Hematopoietic multipotent progenitor cell treated with erythropoietin and hydrocortisone succinate and interleukin-3 and kit ligand, for 15 days (in vitro differentiated cells): ENCODE results near the gene TBC1D22A.
"Not testable (repeated sequence)": the region's sequence is repeated elsewhere in the genome, so short reads cannot be mapped to it uniquely, and the experiment has no call there.

Experiments used
- DNase-seq: peaks from one replicate; pipeline ENCODE4 v3.0.0-alpha.2; 2015; ENCODE audit warnings: low spot score

The TBC1D22A gene

DNA sequence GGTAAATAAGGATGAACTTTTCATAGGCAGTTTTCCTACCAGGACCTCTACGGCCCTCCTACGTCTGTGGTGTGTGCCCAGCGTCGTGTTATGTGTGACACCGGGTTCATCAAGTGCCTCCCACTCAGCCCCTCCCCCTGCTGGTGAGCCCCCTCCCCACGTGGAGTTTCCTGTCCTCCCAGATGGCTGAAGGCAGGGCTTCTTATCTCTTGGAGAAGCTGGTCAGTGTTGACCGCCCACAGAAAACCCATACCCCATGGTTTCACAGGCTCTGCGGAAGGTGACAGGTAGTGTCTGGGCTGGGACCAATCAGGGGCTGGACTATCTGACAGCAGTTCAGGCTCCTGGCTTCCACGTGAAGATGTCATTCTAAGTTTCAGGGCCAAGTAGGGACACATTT lies 393.5 kb downstream of the TBC1D22A start:
- no peak for DNase-seq

- DNase-seq, result no peak
Measured at GRCh38 chr22:47156352-47157092, 394.1 kb downstream of the TBC1D22A start.

GRCh38 chr22:47157093-47157420 lies 394.6 kb downstream of the TBC1D22A start:
- no peak for DNase-seq

DNA sequence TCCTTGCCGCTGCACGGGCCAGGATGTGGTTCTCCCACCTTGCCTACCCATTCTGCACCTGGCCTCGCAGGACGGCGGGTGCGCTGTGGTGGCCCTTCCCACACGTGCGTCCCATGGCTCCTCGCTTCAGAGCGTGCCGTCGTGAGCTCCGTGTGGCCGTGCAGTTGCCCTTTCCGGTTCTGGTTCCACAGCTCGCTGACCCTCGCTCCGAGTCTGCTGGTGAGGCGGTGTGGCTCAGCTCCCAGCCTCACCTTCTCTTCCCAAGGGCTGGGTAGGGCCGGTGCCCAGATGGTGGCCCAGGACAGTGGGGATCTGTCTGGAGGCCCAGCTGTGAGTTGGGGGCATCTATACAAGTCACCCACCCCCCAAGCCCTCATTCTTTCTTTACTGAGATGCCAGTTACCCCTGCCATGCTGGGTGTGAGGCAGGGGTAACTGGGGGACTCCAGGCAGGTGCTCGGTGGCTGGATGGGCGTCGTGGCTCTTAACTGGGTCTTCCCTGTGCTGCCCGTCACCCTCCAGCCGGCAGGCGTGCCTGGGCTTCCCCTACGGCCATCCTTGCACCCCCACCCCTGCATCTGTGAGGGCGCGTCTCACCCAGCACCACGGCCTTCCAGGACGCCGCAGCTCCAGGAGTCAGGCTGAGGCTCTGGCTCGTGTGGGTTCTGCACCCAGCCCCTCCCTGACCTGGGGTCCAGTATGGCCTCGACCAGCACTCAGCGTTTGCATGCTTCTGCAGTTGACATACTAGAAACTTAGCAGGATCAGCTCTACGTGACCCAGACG lies 395.2 kb downstream of the TBC1D22A start:
- no peak for DNase-seq

GRCh38 chr22:47158457-47158856 lies 396.0 kb downstream of the TBC1D22A start:
- DNase-seq, result no peak

- no peak for DNase-seq
Measured at GRCh38 chr22:47159592-47159991, 397.1 kb downstream of the TBC1D22A start.

DNA sequence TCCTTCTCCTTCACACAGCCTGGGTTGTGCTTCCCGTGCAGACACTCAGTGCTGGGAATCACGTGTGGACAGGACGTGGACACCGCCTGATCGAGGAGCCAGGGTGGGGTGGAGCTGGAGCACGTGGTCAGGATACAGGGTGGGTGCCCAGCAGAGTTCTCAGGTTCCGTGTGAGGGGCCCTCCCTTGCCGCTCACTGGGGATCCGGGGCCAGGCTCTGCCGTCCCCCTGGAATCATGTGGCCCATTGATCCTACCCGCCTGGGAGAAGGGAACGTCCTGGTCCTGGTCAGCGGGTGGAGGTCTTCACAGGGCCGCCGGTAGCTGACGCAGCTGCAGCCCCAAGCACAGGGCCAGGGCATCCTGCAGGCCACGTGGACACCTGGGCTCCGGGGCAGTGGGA lies 397.7 kb downstream of the TBC1D22A start:
- no peak for DNase-seq

DNA sequence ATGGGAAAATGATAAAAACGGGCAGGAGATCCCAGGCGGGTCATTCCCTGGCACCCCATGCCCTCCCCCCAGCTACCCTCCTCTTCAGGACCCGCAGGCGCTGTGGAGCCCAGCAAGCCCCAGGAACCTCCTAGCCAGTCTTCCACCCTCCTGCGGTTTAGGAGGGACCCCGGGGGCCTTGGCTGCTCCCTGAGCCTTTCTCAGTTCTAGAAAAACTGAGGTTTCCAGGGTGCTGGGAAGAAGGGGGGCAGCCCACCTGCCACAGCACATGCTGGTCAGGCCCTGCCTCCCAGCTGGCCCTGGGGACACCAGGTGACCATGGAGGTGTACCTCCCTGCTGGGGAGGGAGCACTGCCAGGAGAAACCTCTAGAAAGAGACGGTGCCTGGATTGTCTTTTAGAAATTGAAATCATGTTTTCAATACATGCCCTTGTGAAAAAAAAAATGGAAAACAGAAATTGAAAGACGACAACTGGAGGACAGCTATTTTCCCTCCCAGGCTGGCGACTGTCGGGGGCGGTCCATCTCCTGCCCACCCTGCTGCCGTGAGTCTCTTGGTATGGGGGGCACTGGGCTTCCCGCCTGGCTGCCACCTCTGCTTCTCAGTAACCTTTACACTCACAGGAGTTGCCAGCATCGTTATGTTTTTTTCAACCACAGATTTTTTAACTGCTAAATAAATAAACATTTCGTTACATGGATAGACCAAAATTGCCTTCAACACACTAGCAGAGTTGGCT lies 398.5 kb downstream of the TBC1D22A start:
- no peak for DNase-seq

DNA sequence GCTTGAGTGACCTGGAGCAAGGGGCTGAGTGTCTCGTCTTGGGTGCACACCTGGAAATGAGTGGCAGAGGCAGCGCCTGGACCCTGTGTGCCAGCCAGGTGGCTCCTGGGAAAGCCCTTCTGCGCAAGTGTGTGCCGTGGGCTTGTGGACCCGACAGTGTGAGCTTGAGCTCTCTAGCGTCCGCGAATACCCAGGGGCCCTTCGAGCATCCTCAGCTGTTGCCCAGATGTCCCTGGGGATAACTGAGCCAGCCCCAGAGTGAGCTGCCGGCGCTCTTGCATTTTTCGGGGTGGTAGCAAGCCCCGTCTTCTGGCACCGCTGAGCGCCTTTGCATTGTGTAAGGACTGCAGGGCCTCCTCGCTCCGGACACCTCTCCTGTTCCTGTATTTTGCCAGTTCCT lies 399.2 kb downstream of the TBC1D22A start:
- DNase-seq, result no peak

GRCh38 chr22:47162865-47163264 lies 400.4 kb downstream of the TBC1D22A start:
- DNase-seq, result no peak

- DNase-seq, result no peak
Measured at GRCh38 chr22:47163481-47163855, 401.0 kb downstream of the TBC1D22A start.

GRCh38 chr22:47163856-47164513 lies 401.5 kb downstream of the TBC1D22A start:
- DNase-seq, result no peak

- DNase-seq, result no peak
Measured at GRCh38 chr22:47164514-47165337, 402.3 kb downstream of the TBC1D22A start.

GRCh38 chr22:47165338-47166032 lies 403.0 kb downstream of the TBC1D22A start:
- DNase-seq, result no peak

GRCh38 chr22:47166033-47166404 lies 403.6 kb downstream of the TBC1D22A start:
- DNase-seq, result no peak

DNA sequence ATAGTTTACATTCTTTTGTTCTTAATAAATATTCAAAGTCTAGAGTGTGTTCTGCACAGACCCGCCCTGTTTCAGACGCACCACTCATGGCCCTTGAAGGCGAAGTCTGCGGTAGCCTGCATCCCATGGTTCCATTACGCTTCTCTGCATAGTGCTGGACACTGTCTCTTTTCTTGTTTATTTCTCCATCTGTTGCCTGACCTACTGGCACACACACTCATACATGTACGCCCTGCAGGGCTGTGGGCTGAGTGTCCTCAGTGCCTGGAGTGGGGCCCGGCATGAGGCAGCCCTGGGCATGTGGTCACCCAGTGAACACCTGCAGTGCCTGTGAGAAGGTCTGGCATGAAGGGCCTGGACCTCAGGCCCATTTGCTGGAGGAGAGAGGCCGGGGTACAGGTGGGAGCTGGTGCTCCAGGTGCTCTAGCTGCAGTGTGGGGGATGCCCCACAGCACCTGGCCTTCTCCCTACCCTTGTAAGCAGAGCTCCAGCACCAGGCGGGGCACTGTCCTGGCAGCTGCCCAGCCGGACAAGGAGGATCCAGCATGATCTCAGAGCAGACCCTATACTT lies 404.1 kb downstream of the TBC1D22A start:
- no peak for DNase-seq

- DNase-seq, result no peak
Measured at GRCh38 chr22:47167056-47167455, 404.6 kb downstream of the TBC1D22A start.

DNA sequence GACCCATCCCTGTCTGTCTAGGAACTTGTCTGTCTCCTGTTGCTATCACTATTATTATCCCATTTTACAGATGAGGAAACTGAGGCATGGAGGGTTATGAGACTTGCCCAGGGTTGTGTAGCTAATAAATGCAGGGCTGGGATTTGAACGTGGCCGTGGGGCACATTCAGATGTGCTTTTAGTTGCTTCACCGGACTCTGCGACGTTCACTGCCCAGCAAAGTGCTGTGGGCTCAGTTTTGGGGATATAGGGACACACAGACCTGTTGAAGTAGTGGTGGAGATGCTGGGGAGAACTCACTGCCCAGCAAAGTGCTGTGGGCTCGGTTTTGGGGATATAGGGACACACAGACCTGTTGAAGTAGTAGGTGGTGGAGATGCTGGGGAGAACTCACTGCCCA lies 405.5 kb downstream of the TBC1D22A start:
- not testable (repeated sequence) for DNase-seq

DNA sequence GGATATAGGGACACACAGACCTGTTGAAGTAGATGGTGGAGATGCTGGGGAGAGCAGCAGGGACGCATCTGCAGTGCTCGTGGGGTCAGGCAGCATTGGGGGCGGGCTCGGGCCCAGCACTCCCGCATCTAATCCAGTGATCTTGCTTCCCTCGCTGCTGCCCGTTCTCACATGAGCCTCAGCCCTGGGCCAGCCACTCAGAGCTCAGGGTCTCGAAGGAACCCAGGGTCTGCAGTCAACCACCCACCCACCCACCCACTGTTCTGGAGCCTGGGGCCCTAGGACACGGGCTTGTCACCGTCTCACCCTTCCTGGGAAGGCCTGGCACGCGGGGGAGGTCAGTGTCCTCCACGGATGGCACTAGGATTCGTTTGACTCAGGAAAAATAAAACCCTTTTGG lies 406.0 kb downstream of the TBC1D22A start:
- DNase-seq, result no peak

DNA sequence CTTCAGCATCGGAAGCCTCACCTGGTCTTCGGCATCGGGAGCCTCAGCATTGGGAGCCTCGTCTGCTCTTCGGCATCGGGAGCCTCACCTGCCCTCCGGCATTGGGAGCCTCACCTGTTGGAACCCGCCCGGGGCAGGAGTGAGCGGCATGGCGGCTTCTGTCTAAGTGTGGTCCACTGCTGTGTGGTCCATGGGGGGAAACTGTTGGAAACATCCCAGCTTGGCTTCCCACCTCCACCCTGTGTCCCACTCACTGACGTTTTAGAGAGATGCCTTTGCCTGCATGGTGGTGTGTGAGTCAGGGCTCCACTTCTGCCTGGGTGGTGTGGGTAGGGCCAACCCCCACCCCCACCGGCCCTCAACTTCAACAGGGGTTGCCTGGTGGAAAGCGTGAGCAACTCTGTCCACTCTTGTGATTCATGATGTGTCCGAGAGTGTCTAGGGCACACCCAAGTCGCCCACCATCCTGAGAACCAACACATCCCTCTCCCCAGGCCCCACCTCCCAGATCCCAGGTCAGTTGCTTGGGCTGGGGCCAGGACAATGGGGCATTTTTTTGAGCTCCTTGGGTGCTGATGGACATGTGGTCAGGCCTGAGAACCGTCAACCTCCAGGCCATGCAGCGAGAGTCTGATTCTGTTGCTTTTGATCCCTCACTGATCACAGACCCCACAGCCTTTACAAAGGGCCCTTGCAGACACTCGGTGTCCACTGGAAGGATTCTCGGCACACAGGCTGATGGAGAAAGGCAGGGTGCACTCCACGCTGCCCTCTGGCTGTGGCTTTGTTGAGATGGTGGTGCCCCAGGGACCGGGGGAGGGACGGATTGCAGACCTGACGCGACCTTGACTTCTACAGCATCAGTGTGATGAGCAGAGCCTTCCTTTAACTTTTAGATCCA lies 406.7 kb downstream of the TBC1D22A start:
- DNase-seq, result no peak
